Stimulated activated CD8-positive, alpha-beta memory T cell treated with anti-CD3 and anti-CD28 coated beads, Interleukin-4, amount 100 ng/mL, for 24 hours (primary cell): Measurements from ENCODE around the gene FAM81B.

Source experiments
- DNase-seq: peaks from one replicate; pipeline ENCODE4 v3.0.0-alpha.2; 2020; ENCODE audit warnings: low read depth

FAM81B gene

DNA sequence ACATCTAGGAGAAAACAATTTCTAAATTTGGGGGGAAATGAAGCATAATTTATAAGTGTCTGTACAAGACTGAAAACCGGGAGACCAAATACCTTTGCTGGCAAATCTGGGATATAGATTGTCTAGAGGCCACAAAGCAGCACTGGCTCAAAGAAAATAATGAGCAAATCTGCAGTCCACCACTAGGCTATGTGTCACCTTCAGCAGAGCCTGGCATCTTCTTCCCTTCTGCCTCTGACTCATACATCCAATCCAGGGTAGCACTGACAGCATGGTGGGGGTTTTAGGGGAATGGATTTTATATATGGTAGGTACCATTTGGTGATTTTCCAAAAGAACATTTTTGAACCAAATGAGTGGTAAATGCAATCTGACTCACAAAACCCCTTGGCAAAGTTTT lies 12.8 kb downstream of the FAM81B start:
- DNase-seq: no peak

DNA sequence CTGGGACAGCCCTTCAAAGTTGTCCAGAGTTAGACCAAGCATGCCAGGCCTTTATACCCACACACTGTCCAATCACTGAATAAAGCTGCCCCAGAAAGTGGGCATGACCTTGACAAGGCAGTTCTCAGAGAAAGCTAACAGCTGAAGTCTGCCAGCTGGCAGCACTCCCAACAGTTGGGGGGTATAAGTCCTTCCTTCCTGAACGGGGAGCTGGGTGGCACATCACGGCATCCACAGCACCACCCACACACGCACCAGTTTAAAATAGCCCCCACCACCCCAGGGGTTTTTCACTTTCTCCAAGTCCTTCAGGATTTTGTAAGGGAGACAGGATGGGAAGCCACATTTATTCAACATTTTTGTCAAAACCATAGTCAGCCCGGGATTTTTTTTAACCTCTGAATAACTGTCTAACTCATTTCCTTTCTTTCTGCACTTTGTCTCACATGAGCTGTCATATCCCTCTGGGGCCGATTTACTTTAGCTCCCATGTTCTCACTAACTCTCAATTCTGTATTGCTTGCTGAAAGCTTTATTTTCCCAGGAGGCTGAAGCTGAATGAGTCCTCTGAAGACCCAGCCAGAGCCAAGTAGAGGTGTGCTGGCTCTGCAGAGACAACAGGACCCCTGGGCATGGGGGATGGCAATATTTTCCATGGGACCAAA lies 15.4 kb downstream of the FAM81B start:
- DNase-seq: no peak

DNA sequence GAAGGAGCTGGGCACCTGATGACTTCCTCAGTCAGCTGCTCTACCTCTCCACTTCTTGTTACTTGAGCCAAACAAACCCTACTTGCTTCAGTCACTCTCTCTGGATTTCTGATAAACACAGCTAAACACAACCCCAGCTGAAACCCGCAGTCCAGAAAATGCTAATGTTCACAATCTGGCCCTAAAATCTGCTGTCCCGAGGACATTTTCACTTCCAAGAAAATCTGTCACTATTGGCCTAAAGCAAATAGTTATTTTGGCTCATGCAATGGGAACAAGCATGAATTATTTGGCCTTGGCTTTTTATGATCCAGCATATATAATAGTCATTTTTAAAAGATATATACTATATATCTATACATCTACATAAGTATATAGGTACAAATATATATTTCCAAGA lies 19.1 kb downstream of the FAM81B start:
- no peak for DNase-seq

DNA sequence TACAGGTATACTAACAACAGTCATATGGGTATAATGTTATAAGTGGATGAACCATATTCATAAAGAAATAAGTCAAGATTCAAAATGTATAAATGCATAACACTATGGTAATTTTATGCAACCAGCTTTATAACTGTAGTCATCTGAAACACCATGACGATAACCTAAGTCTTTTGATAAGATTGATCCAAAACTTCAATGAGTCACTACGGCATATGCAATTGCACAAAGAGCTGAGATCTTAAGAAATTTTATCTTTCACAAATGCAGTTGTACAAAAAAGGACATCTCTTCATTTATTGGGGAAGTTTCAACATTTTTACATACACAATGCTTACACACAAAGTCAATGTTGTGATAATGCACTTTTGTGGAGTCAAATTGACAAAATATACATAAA lies 20.3 kb downstream of the FAM81B start:
- no peak for DNase-seq

DNA sequence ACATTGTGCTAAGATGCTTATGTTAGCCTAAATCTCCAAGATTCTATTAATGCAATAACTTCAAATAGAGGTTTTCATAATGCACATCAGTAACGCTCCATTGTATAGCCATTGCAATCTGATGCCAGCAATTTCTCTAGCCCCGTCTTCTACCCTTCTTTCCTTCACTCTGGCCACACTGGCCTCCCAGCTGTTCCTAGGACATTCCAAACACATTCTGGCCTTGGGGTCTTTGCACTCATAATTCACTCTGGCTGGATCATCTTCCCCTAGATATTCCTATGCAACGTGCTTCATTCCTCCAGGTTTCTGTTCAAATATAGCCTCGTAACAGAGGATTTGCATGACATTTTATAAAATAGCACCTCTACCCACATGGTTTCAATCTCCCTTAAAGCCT lies 23.3 kb downstream of the FAM81B start:
- no peak for DNase-seq

DNA sequence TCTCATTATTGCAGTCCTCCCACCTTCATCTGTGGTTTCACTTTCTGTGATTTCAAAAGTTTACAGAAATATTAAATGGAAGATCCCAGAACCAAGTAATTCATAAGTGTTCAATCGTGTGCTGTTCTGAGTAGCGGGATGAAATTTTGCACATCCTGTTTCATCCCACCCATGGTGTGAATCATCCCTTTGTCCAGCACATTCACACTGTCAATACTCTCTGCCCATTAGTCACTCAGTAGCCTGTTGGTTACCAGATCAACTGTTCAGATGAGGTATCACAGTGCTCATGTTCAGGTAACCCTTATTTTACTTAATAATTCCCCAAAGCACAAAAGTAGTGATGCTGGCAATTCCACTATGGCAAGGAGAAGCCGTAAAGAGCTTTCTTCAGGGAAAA lies 26.8 kb downstream of the FAM81B start:
- DNase-seq: no peak

DNA sequence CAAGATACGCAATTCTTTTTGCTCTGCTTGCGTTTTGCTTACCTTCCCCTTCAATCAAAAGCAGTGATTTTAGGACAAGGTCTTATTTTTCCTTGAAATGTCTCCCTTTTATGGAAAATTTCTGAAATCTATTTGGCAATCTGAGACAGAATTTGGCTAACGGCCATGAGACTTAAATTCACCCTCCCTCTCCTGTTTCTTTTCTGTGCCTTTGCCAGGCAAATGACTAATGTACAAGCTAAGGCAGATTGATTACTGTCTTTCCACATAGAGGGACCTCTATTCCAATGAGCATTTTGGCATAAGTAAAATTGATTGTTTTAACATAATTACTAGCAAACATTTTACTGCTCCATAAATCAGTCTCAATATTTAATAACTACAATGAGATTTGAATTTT lies 31.7 kb downstream of the FAM81B start:
- DNase-seq: no peak

DNA sequence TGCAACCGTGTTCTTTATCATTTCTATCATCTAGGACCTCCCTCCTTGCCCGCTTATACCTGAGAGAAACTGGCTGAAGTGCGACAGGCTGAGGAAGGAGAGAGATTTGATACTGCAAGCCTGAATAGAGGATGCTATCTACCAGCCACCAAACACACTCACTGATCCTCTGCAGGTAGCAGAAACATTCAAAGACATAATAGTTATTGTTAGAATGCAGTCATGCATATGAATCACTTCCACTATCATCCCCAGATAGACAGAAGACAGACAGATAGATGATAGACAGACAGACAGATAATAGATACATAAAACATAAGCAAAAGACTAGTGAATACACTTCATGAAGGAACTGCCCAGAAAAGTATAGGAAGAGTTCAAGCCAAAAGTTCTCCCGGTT lies 32.9 kb downstream of the FAM81B start:
- no peak for DNase-seq

DNA sequence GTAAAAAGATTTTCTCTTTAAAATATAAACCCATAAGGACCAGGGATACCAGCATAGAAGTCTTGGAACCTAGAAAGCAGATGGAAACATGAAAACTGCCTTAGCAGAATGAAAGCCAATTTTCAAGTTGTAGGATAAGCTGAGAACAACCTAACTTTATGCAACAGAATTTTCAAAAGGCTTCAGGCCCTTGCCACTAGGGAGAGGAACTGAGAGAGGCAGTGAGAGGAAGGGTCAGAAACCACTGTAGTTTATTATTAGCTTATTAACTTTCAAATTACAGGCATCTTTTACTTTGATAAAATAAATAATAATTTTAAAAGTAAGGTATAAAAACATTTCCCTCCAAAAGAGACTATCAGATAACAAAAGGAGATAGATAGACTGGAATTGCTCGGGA lies 33.4 kb downstream of the FAM81B start:
- DNase-seq: no peak

DNA sequence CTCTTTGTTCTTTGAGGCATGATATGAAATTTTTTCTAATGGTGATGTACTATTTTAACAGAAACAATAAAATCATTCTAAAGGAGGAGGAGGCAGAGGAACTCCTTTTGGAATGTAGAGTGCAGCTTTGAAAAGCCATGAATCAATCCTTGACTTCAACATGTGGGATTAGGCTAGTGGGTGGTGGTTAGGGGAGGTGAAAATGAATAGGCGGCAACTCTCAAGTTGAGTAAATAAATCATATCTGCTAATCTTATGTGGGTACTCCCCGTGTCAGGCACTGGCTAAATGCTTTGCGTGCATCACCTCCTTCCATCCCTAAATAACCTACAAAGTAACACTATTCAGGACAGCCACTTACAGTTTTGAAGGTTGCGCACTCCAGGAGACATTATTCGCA lies 35.1 kb downstream of the FAM81B start:
- DNase-seq: no peak

DNA sequence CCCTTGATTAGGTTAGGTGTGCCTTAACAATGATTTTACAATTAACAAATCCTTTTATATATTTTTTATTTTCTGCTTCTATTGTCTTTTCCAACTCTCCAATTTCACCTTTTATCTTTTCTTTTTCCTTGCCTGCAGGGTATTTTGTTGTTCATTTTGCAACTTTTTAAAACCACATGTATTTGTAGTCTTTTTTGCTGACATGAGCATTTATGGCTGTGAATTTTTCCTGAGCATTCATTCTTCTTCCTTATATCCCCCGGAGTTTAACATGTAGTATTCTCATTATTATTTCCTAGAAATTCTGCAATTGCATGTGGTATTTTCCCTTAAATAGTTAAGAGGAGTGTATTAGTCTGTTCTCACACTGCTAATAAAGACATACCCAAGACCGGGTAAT lies 41.6 kb downstream of the FAM81B start:
- no peak for DNase-seq

DNA sequence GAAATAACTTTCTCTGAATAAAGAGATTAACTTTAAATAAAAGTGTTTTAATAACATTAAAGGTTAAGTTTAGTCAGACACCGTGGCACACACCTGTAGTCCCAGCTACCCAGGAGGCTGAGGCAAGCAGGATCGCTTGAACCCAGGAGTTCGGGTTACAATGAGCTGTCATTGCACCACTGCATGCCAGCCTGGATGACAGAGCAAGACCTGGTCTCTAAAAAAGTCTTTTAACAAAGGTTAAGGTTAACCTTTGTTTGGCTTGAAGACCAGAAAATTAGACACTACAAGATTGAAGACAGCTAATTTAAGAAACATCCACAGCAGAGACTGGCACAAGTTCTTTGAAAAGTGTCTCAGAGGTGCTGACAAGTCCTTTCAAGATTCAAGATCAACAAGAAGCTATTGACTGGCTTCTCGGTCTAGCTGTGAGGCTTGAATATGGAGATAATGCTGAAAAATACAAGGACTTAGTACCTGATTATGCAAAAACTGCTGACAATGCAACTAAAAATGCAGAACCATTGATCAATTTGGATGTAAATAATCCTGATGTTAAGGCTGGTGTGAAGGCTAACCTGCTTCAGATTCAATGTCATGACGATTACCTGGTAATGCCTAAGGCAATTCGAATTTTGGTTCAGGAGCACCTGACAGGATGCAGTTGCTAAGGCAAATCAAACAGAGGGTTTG lies 48.8 kb downstream of the FAM81B start:
- no peak for DNase-seq

DNA sequence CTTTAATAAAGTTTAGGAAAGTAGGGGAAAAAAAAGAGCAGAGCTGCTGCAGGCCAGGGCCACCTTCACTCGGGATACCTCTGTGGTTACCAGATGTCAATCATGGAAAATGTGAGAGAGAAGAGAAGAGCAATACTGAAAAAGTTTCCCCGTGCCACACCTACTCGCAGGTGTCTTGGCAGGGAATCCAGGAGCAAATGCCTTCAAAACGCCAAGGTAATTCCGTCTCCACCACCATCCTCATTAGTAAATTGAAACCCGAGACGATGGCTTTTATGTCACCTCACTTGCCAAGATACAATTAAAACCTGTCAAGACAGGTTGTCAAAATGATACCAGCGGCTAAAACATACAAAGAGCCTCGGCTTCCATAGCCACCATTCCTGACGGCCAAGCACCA lies 49.7 kb downstream of the FAM81B start:
- DNase-seq: no peak

DNA sequence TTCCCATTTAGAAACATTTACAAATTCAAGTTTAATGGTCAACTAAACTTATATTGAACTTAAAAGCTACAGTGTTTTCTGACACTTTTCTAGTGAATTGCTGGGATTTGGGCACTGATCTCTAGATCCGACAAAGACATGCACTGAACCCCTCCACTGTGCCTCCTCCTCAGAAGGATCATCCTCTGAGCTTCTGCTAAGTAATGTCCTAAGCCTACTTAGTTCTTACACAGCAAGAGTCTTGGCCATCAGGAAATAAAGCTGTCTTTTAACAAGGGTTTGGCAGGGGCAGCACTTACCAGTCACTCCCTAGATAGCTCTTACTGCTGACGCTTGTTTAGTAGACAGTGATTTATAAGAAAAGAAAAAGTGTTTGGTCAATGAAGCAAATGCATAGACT lies 50.5 kb downstream of the FAM81B start:
- no peak for DNase-seq

DNA sequence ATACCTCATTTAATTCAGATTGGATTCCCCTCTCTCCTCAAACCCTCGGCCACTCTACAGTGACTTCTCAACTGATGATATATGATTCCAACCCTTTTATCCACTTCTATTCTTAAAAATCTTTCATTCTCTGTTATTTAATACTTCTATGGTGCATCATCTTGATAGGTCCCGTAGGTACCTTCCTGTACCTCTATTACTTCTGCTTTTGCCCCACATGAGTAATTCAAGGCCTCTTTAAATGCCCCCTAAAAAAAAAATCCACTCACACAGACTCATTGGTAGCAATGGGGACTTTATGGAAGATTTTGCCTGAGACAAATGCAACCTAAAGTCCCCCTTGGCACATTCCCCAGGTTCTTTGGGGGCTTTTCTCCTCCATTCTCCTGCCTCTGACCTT lies 54.3 kb downstream of the FAM81B start:
- DNase-seq: no peak

DNA sequence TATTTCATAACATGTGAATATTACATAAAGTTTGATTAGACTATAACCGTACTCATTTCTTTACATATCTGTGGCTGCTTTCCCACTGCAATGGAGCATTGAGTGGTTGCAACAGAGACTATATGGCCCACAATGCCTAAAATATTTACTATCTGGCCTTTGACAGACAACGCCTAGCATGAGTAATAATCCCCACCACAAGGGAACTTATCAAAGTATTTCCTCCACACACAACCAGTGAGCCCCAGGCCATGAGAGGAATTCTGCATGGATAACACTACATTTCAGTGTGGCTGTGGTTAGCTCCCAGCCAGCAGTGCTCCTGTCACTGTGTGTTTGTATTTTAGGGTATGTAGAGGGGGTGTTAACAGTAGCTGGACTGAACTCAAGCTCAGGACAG lies 54.8 kb downstream of the FAM81B start:
- no peak for DNase-seq

DNA sequence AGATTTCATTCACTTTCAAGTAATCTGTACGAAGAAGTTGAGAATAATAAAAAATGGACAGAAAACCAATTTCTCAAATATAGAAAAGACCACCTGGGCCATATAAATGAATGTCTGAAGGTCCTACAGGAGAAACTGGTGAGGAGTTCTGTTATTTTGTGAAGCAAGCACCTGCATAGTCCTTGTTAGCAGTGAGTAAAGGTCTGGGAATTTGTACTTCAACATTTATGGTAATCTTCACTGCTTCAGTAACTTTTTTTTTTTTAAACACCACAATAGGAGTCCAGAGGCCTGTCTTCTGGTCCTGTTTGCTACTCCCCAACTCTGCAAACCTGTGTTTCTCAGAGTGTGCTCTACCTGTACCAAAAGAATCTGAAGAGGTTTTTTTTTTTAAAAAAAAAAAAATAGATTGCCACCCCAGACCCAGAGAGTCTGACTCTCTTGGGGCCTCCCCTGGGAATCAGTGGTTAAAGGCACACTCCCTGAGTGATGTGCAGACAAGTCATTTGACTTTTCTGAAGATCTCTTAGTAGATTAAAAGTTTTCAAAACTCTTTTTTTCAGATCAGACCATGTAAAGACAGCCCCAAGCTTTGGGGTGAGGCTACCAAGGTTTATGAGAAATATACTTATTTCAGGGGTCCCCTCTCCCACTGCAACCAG lies 55.5 kb downstream of the FAM81B start:
- DNase-seq: no peak

DNA sequence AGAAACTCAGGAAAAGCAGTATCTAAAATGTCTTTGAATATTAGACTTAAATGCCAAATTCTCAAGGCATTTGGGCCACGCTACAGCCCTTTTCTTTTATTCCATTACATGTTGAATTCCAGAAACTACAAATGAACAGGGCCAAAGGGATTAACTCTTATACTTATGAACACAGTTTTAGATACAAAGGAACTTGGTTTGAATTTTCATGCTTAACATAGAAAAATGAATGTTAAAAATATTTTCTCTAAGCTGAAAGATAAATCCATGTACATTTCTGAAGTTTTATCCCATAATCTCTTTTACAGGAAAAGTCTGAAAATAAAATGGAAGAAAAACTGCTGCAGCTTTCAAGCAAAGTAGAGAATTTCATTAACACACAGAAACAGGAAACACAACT lies 56.8 kb downstream of the FAM81B start:
- no peak for DNase-seq

DNA sequence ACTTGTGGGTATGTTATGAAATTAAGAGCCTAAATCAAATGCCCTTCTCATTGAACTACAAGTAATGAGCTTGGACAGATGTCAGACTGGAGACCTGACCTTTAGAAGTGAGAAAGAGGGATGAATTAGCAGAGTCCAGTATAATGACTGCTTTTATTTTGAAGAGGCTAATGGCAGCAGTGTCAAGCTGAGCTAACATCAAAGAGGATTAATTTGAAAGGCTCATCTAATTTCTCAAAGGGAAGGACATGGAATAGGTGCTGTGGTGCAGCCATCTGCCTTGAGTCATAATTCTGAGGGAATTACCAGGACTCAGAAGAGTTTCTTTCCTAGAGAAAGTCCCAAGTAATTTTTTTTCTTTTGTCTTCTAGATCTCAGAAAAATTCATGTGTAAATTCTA lies 57.6 kb downstream of the FAM81B start:
- DNase-seq: no peak

DNA sequence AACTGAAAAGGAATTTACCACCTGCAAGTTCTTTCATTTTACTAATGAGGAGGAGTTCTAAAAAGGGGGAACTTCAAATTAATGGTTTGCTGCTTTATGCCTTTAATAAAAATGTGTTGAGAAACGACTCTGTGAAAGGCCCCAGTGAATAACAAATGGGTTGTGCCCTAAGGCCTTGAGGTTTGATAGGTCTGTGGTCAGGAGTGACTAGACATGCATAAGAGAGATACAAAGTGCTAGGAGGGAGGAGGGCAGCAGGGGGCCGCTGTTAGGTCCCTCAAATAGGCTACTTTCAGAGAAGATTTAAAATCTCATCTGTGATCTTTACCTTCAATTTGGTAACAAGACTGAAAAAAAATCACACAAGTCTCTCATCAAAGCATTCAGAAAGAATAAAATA lies 58.3 kb downstream of the FAM81B start:
- no peak for DNase-seq

DNA sequence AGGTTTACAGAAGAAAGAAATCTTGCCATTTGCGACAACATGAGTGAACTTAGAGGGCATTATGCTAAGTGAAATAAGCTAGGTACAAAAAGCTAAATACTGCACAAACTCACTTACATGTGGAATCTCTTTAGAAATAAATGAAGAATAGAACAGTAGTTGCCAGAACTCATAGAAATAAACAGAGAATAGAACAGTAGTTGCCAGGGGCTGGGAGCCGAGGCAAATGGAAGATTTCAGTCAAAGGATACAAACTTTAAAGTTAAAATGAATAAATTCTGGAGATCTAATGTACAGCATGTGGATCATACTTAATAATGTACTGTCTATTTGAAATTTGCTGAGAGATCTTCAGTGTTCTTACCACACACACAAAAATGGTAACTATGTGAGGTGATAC lies 63.4 kb downstream of the FAM81B start:
- DNase-seq: no peak

DNA sequence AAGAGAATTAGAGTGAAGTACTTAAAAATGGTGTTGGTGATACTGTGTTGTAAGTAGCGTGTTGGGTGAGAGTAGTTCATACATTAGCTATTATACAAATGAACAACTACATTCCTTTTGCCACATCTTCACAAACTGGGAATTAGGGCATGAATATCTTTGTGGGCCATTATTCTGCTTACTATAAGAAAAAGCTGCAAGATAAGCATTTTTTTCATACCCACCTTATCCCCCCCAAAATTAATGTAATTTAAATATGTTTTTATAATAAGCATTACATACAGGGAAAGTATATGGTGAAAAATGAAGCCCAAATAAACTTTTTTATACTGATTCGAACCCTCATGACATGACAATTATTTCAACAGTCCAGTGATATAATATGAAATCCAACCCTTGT lies 69.5 kb downstream of the FAM81B start:
- no peak for DNase-seq

DNA sequence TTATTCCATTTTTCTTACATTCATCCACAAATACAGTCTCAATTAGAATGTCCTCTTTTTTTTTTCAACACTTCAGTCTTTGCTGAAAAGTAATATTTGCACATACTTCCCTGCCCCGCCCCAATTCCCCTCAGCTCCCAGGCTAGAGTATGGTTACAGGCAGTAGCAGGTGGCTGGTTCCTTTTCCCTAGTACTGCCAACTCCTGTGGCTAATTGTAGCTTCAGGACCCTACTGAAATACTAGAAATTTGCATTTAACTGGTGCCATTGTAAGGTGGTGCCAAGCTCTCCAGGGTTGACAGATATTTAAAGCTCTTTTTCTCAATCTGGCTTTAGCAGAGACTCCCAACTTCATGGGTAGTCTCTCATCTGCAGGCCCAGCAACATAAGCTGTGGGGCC lies 80.3 kb downstream of the FAM81B start:
- no peak for DNase-seq

DNA sequence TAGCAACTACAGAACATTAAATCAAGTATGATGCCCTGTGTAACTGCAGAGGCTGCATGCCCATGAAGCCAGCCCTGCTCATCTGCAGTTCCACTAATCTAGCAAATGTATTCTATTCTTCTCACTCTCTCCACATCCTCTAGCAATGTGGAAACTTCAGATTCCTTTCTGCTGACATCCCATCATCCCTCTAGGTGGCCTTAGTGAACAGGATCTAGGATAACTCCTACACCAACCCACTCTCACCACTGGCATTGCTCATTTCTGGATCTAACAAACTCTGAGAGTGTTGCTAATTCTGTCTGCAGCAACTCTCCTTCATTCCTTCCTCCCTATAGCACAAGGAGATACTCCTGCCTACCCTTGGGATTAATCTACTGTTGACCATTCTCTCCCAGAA lies 80.8 kb downstream of the FAM81B start:
- DNase-seq: no peak
